HG03432 (cell line): ENCODE data around the gene CEL.
"Not testable (repeated sequence)": the region's sequence is repeated elsewhere in the genome, so short reads cannot be mapped to it uniquely, and the experiment has no call there.

Source experiments
- ATAC-seq: cut with Tn5 transposase; IDR thresholded peaks from one replicate; pipeline ENCODE4 v1.9.1; 2021; ENCODE audit warnings: mild to moderate bottlenecking, moderate library complexity; ENCODE audit not compliant: unreplicated experiment

Gene CEL

GRCh38 chr9:133080786-133081779 is 19.3 kb downstream of the CEL start:
- not testable (repeated sequence) for ATAC-seq

- ATAC-seq: not testable (repeated sequence)
These were observed 20.3 kb downstream of the CEL start for GRCh38 chr9:133081957-133082644.

GRCh38 chr9:133083688-133084087 is 21.9 kb downstream of the CEL start:
- not testable (repeated sequence) for ATAC-seq

GRCh38 chr9:133086212-133086860 is 24.6 kb downstream of the CEL start:
- ATAC-seq: not testable (repeated sequence)

GRCh38 chr9:133086894-133087293 is 25.1 kb downstream of the CEL start:
- no peak for ATAC-seq

GRCh38 chr9:133087429-133088145 is 25.8 kb downstream of the CEL start:
- ATAC-seq: no peak

- ATAC-seq: no peak
These were observed 26.5 kb downstream of the CEL start for GRCh38 chr9:133088146-133088750.

GRCh38 chr9:133088756-133089155 is 27.0 kb downstream of the CEL start:
- ATAC-seq: no peak

- no peak for ATAC-seq
These were observed 27.5 kb downstream of the CEL start for GRCh38 chr9:133089271-133089671.

- ATAC-seq: no peak
These were observed 28.4 kb downstream of the CEL start for GRCh38 chr9:133090187-133090586.

GRCh38 chr9:133090752-133091385 is 29.1 kb downstream of the CEL start:
- no peak for ATAC-seq

GRCh38 chr9:133094351-133094750 is 32.6 kb downstream of the CEL start:
- ATAC-seq: not testable (repeated sequence)

GRCh38 chr9:133094842-133095393 is 33.1 kb downstream of the CEL start:
- no peak for ATAC-seq

- ATAC-seq: no peak
These were observed 36.4 kb downstream of the CEL start for GRCh38 chr9:133098104-133098754.

GRCh38 chr9:133098871-133099270 is 37.1 kb downstream of the CEL start:
- no peak for ATAC-seq

GRCh38 chr9:133099726-133100505 is 38.1 kb downstream of the CEL start:
- ATAC-seq: no peak

- ATAC-seq: no peak
These were observed 39.0 kb downstream of the CEL start for GRCh38 chr9:133100506-133101355.
